ENCODE measurements around the gene AGTRAP. TPM values are rescaled to one million over a fixed set of nuclear protein-coding genes. Genes with fewer than 3 reads are reported as not detected.

Gene AGTRAP
- total and polyA plus RNA-seq, 2 donors (not counting 1 experiment from before 2014, with no cell fraction given): 25.5 to 58.8 TPM

GRCh38 chr1:11707621-11708276 is 28.2 kb upstream of the AGTRAP start:
- DNase-seq (ENCODE audit: low read depth in 2 of 2): no peak
- Histone ChIP-seq H3K27me3 (ENCODE audit: control insufficient read depth, insufficient read depth, low read length) (peaks cover 8% of the 10 kb centered on the region), H3K4me2 (ENCODE audit: extremely low read depth, insufficient read depth, low read length) (no peak overlapping the region), H3K4me1 (ENCODE audit: control insufficient read depth, extremely low read depth, insufficient read depth, low read length) (no peaks in the 10 kb centered on the region), H2AFZ (ENCODE audit: low read length) (no peak overlapping the region), H3K9me3 (ENCODE audit: control insufficient read depth, insufficient read depth, low read depth, low read length) (no peaks in the 10 kb centered on the region), H3K36me3 (ENCODE audit: control insufficient read depth, insufficient read depth, low read length) (no peaks in the 10 kb centered on the region), H3K27ac (ENCODE audit: insufficient read depth, low read length) (no peak overlapping the region), H3K4me3 (replicated peaks in 1 of 4; ENCODE audit: control extremely low read depth in 1 of 4, insufficient read depth in 1 of 4, low read depth in 3 of 4, low read length in 4 of 4) (no peak overlapping the region), H3K9ac (ENCODE audit: insufficient read depth, low read length) (no peak overlapping the region), H4K20me1 (ENCODE audit: control insufficient read depth, extremely low read depth, insufficient read depth, low read length) (no peaks in the 10 kb centered on the region), H3K79me2 (ENCODE audit: control insufficient read depth, insufficient read depth, low read length) (no peaks in the 10 kb centered on the region)
- TF ChIP-seq CTCF (conservative IDR thresholded peaks at IDR 0.05 in 1 of 2, IDR thresholded peaks at IDR 0.05 in 1 of 2; ENCODE audit: low read depth in 1 of 2, low read length in 2 of 2) (no peak), EZH2 (IDR thresholded peaks at IDR 0.05; ENCODE audit: low read length, missing control alignments) (no peak)

GRCh38 chr1:11708554-11709350 is 27.2 kb upstream of the AGTRAP start:
- no peaks in the 10 kb centered on the region for H3K36me3 ChIP-seq (ENCODE audit: control insufficient read depth, insufficient read depth, low read length)
- H3K9ac ChIP-seq (ENCODE audit: insufficient read depth, low read length): no peak overlapping the region
- H3K4me3 ChIP-seq (replicated peaks in 1 of 4; ENCODE audit: control extremely low read depth in 1 of 4, insufficient read depth in 1 of 4, low read depth in 3 of 4, low read length in 4 of 4): no peak overlapping the region
- no peak for DNase-seq (ENCODE audit: low read depth in 2 of 2)
- H4K20me1 ChIP-seq (ENCODE audit: control insufficient read depth, extremely low read depth, insufficient read depth, low read length): no peaks in the 10 kb centered on the region
- no peak overlapping the region for H3K27ac ChIP-seq (ENCODE audit: insufficient read depth, low read length)
- H3K4me1 ChIP-seq (ENCODE audit: control insufficient read depth, extremely low read depth, insufficient read depth, low read length): no peaks in the 10 kb centered on the region
- TF ChIP-seq EZH2 (IDR thresholded peaks at IDR 0.05; ENCODE audit: low read length, missing control alignments) (no peak), CTCF (conservative IDR thresholded peaks at IDR 0.05 in 1 of 2, IDR thresholded peaks at IDR 0.05 in 1 of 2; ENCODE audit: low read depth in 1 of 2, low read length in 2 of 2) (no peak)
- H3K27me3 ChIP-seq (ENCODE audit: control insufficient read depth, insufficient read depth, low read length): peaks cover under 1% of the 10 kb centered on the region
- no peaks in the 10 kb centered on the region for H3K79me2 ChIP-seq (ENCODE audit: control insufficient read depth, insufficient read depth, low read length)
- H3K9me3 ChIP-seq (ENCODE audit: control insufficient read depth, insufficient read depth, low read depth, low read length): no peaks in the 10 kb centered on the region
- H2AFZ ChIP-seq (ENCODE audit: low read length): no peak overlapping the region
- no peak overlapping the region for H3K4me2 ChIP-seq (ENCODE audit: extremely low read depth, insufficient read depth, low read length)

GRCh38 chr1:11711490-11711889 is 24.4 kb upstream of the AGTRAP start:
- Histone ChIP-seq H3K27me3 (ENCODE audit: control insufficient read depth, insufficient read depth, low read length) (no peaks in the 10 kb centered on the region), H3K4me2 (ENCODE audit: extremely low read depth, insufficient read depth, low read length) (no peak overlapping the region), H3K9me3 (ENCODE audit: control insufficient read depth, insufficient read depth, low read depth, low read length) (no peaks in the 10 kb centered on the region), H3K9ac (ENCODE audit: insufficient read depth, low read length) (no peak overlapping the region), H2AFZ (ENCODE audit: low read length) (no peak overlapping the region), H4K20me1 (ENCODE audit: control insufficient read depth, extremely low read depth, insufficient read depth, low read length) (no peaks in the 10 kb centered on the region), H3K79me2 (ENCODE audit: control insufficient read depth, insufficient read depth, low read length) (no peaks in the 10 kb centered on the region), H3K27ac (ENCODE audit: insufficient read depth, low read length) (no peak overlapping the region), H3K4me3 (replicated peaks in 1 of 4; ENCODE audit: control extremely low read depth in 1 of 4, insufficient read depth in 1 of 4, low read depth in 3 of 4, low read length in 4 of 4) (no peak overlapping the region), H3K36me3 (ENCODE audit: control insufficient read depth, insufficient read depth, low read length) (no peaks in the 10 kb centered on the region), H3K4me1 (ENCODE audit: control insufficient read depth, extremely low read depth, insufficient read depth, low read length) (no peaks in the 10 kb centered on the region)
- no peak for DNase-seq (ENCODE audit: low read depth in 2 of 2)
- TF ChIP-seq CTCF (conservative IDR thresholded peaks at IDR 0.05 in 1 of 2, IDR thresholded peaks at IDR 0.05 in 1 of 2; ENCODE audit: low read depth in 1 of 2, low read length in 2 of 2) (no peak), EZH2 (IDR thresholded peaks at IDR 0.05; ENCODE audit: low read length, missing control alignments) (no peak)

Measured in fibroblast of lung (primary cell).